Stomach (tissue), 4 donors: ENCODE results near the gene PMEPA1.

Source experiments
- POLR2A ChIP-seq, 4 donors: fragments of 450-650 bp; IDR thresholded peaks; one replicate each; pipeline ENCODE4 v1.6.1; 2016; ENCODE audit warnings: antibody characterized with exemption in 4 of 4, control low read depth in 2 of 4, mild to moderate bottlenecking in 1 of 4, moderate library complexity in 1 of 4
- POLR2AphosphoS5 ChIP-seq, 3 donors: sonication (generic); formaldehyde crosslinking; IDR thresholded peaks; one replicate each; pipeline ENCODE4 v1.6.1; 2016; ENCODE audit warnings: antibody characterized with exemption in 3 of 3
- TF ChIP-seq, protein P1 (sequence below), 7 experiments: fragments of 450-650 bp in 4 of 7; fragments of 200-600 bp in 3 of 7; sonication (generic) in 3 of 7; IDR thresholded peaks; one replicate each; pipeline ENCODE4 v1.5.1; 2016 to 2019; ENCODE audit warnings: antibody characterized with exemption in 7 of 7, control low read depth in 2 of 7, mild to moderate bottlenecking in 1 of 7

DNA sequence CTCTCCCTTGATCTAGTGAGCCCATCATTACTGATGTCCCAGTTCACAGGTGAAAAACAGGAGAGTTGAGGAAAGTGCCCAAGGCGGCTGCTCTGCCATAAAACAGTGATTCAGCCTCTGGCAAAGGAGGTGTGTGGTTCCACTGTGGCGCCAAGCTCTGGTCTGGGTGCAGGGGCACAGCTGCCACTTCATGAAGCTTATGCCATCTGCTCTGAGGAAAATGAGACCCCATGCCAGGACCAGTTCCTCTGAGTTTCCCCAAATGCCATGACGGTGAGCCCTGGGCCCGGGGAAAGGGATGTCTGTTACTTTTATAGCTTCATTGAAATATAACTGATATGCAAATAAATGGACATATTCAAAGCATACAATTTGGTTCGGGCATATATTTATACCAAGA is 55.9 kb downstream of the PMEPA1 start:
- no peak for TF ChIP-seq POLR2AphosphoS5 (IDR thresholded peaks at IDR 0.05)
- TF ChIP-seq, protein P1, sequence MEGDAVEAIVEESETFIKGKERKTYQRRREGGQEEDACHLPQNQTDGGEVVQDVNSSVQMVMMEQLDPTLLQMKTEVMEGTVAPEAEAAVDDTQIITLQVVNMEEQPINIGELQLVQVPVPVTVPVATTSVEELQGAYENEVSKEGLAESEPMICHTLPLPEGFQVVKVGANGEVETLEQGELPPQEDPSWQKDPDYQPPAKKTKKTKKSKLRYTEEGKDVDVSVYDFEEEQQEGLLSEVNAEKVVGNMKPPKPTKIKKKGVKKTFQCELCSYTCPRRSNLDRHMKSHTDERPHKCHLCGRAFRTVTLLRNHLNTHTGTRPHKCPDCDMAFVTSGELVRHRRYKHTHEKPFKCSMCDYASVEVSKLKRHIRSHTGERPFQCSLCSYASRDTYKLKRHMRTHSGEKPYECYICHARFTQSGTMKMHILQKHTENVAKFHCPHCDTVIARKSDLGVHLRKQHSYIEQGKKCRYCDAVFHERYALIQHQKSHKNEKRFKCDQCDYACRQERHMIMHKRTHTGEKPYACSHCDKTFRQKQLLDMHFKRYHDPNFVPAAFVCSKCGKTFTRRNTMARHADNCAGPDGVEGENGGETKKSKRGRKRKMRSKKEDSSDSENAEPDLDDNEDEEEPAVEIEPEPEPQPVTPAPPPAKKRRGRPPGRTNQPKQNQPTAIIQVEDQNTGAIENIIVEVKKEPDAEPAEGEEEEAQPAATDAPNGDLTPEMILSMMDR (IDR thresholded peaks at IDR 0.05): no peak
- no peak for TF ChIP-seq POLR2A (IDR thresholded peaks at IDR 0.05)
